Prostate gland (tissue), 2 donors: Measurements from ENCODE around the gene SERPINB6.
"Not testable (repeated sequence)": the region's sequence is repeated elsewhere in the genome, so short reads cannot be mapped to it uniquely, and the experiment has no call there.

Experiments used
- POLR2A ChIP-seq: fragments of 450-650 bp; IDR thresholded peaks from one replicate; pipeline ENCODE4 v1.6.1; 2016; ENCODE audit warnings: antibody characterized with exemption, mild to moderate bottlenecking
- POLR2AphosphoS5 ChIP-seq: sonication (generic); formaldehyde crosslinking; IDR thresholded peaks from one replicate; pipeline ENCODE4 v1.6.1; 2017; ENCODE audit warnings: antibody characterized with exemption
- TF ChIP-seq, protein P1 (sequence below), 4 experiments: fragments of 200-600 bp in 2 of 4; fragments of 450-650 bp in 2 of 4; sonication (generic) in 2 of 4; IDR thresholded peaks; 1 replicate in 3 of 4; 2 replicates in 1 of 4; pipeline ENCODE4 v1.5.1; 2016 to 2019; ENCODE audit warnings: antibody characterized with exemption in 4 of 4, mild to moderate bottlenecking in 2 of 4, moderate library complexity in 2 of 4

- TF ChIP-seq, protein P1, sequence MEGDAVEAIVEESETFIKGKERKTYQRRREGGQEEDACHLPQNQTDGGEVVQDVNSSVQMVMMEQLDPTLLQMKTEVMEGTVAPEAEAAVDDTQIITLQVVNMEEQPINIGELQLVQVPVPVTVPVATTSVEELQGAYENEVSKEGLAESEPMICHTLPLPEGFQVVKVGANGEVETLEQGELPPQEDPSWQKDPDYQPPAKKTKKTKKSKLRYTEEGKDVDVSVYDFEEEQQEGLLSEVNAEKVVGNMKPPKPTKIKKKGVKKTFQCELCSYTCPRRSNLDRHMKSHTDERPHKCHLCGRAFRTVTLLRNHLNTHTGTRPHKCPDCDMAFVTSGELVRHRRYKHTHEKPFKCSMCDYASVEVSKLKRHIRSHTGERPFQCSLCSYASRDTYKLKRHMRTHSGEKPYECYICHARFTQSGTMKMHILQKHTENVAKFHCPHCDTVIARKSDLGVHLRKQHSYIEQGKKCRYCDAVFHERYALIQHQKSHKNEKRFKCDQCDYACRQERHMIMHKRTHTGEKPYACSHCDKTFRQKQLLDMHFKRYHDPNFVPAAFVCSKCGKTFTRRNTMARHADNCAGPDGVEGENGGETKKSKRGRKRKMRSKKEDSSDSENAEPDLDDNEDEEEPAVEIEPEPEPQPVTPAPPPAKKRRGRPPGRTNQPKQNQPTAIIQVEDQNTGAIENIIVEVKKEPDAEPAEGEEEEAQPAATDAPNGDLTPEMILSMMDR (IDR thresholded peaks at IDR 0.05), result not testable (repeated sequence)
- not testable (repeated sequence) for TF ChIP-seq POLR2AphosphoS5, POLR2A
Observed at GRCh38 chr6:2972685-2973084, 1.3 kb upstream of the SERPINB6 start.
